HG03039 (cell line): ENCODE measurements around the gene KCNK2.

ENCODE experiments used
- ATAC-seq: cut with Tn5 transposase; IDR thresholded peaks from one replicate; pipeline ENCODE4 v1.9.1; 2021; ENCODE audit warnings: mild to moderate bottlenecking, moderate library complexity; ENCODE audit not compliant: unreplicated experiment

The KCNK2 gene

GRCh38 chr1:215094381-215094780 is 11.8 kb downstream of the KCNK2 start:
- no peak for ATAC-seq

- no peak for ATAC-seq
These were observed 13.0 kb downstream of the KCNK2 start for GRCh38 chr1:215095524-215095923.

GRCh38 chr1:215101511-215101910 is 19.0 kb downstream of the KCNK2 start:
- ATAC-seq = no peak

- no peak for ATAC-seq
These were observed 21.7 kb downstream of the KCNK2 start for GRCh38 chr1:215104283-215104682.

- no peak for ATAC-seq
These were observed 23.5 kb downstream of the KCNK2 start for GRCh38 chr1:215106067-215106466.

- no peak for ATAC-seq
These were observed 26.6 kb downstream of the KCNK2 start for GRCh38 chr1:215109171-215109570.

- no peak for ATAC-seq
These were observed 29.4 kb downstream of the KCNK2 start for GRCh38 chr1:215111916-215112315.

- ATAC-seq = peak; percentile 65
These were observed 31.2 kb downstream of the KCNK2 start for GRCh38 chr1:215113776-215114153.

- ATAC-seq = peak; percentile 14
These were observed 31.8 kb downstream of the KCNK2 start for GRCh38 chr1:215114154-215114933.

GRCh38 chr1:215115760-215116159 is 33.2 kb downstream of the KCNK2 start:
- no peak for ATAC-seq

- ATAC-seq = no peak
These were observed 35.5 kb downstream of the KCNK2 start for GRCh38 chr1:215118081-215118480.

- no peak for ATAC-seq
These were observed 36.5 kb downstream of the KCNK2 start for GRCh38 chr1:215119056-215119455.

GRCh38 chr1:215119719-215120365 is 37.3 kb downstream of the KCNK2 start:
- ATAC-seq = no peak

GRCh38 chr1:215128504-215128903 is 46.0 kb downstream of the KCNK2 start:
- no peak for ATAC-seq

- no peak for ATAC-seq
These were observed 48.8 kb downstream of the KCNK2 start for GRCh38 chr1:215131291-215131690.

GRCh38 chr1:215132156-215132555 is 49.6 kb downstream of the KCNK2 start:
- no peak for ATAC-seq

GRCh38 chr1:215133532-215133931 is 51.0 kb downstream of the KCNK2 start:
- ATAC-seq = no peak

GRCh38 chr1:215137985-215138384 is 55.4 kb downstream of the KCNK2 start:
- no peak for ATAC-seq

- ATAC-seq = no peak
These were observed 57.6 kb downstream of the KCNK2 start for GRCh38 chr1:215140135-215140534.

GRCh38 chr1:215141460-215141859 is 58.9 kb downstream of the KCNK2 start:
- ATAC-seq = no peak

GRCh38 chr1:215143497-215143896 is 61.0 kb downstream of the KCNK2 start:
- no peak for ATAC-seq

- ATAC-seq = no peak
These were observed 63.9 kb downstream of the KCNK2 start for GRCh38 chr1:215146240-215146975.
